PC-9 (cell line): ENCODE measurements around the gene HARS1. TPM values are rescaled to one million over a fixed set of nuclear protein-coding genes. Genes with fewer than 3 reads are reported as not detected.
"Not testable (repeated sequence)": the region's sequence is repeated elsewhere in the genome, so short reads cannot be mapped to it uniquely, and the experiment has no call there.

Experiments used
- BruUV-seq: library from RNA; stranded (reverse); fragments of 400-500 nt; replicated peaks from 2 replicates; lab custom pipeline; 2021; lab: Mats Ljungman, UMichigan
- CTCF ChIA-PET: fragments of 300-600 bp; sonication (Branson Sonifier 250); formaldehyde crosslinking; loops from one replicate; lab custom pipeline; 2022; ENCODE audit warnings: antibody characterized with exemption; lab: Charles Lee
- POLR2A ChIA-PET: fragments of 300-600 bp; sonication (Branson Sonifier 250); formaldehyde crosslinking; loops from one replicate; lab custom pipeline; 2022; ENCODE audit warnings: antibody characterized with exemption; ENCODE audit not compliant: unreplicated experiment; lab: Charles Lee
- DNase-seq, 2 experiments: peaks; one replicate each; pipeline versions ENCODE4 v3.0.0 to v3.0.0-alpha.2; 2015 to 2022; ENCODE audit warnings: mixed read lengths in 1 of 2
- H2AFZ ChIP-seq: fragments of 200-600 bp; sonication (generic); 2 replicates; pipeline ENCODE4 v1.8.1; 2017; ENCODE audit warnings: antibody characterized with exemption
- H3F3A ChIP-seq: fragments of 200-600 bp; sonication (generic); 2 replicates; pipeline ENCODE4 v1.8.1; 2017; ENCODE audit warnings: antibody characterized with exemption, mild to moderate bottlenecking, low read depth; ENCODE audit not compliant: insufficient read depth
- H3K27ac ChIP-seq: fragments of 200-600 bp; sonication (generic); 2 replicates; pipeline ENCODE4 v1.6.1; 2016; ENCODE audit warnings: mixed run types
- H3K27me3 ChIP-seq: fragments of 200-600 bp; sonication (generic); 2 replicates; pipeline ENCODE4 v1.6.1; 2016; ENCODE audit warnings: low read depth, mixed run types; ENCODE audit not compliant: insufficient read depth
- H3K36me3 ChIP-seq: fragments of 200-600 bp; sonication (generic); 2 replicates; pipeline ENCODE4 v1.6.1; 2016; ENCODE audit warnings: low read depth, mixed run types
- H3K4me1 ChIP-seq: fragments of 200-600 bp; sonication (generic); replicated peaks from 2 replicates; pipeline ENCODE4 v1.6.1; 2016; ENCODE audit warnings: mixed run types; ENCODE audit not compliant: insufficient read depth
- H3K4me2 ChIP-seq: fragments of 200-600 bp; sonication (generic); 2 replicates; pipeline ENCODE4 v1.6.1; 2017; ENCODE audit warnings: mixed run types
- H3K4me3 ChIP-seq: fragments of 200-600 bp; sonication (generic); 2 replicates; pipeline ENCODE4 v1.6.1; 2016; ENCODE audit warnings: mixed run types
- H3K79me2 ChIP-seq: fragments of 200-600 bp; sonication (generic); 2 replicates; pipeline ENCODE4 v1.6.1; 2017; ENCODE audit warnings: low read depth, mixed run types
- H3K9me2 ChIP-seq: fragments of 200-600 bp; sonication (generic); 2 replicates; pipeline ENCODE4 v1.8.1; 2017; ENCODE audit warnings: mild to moderate bottlenecking; ENCODE audit not compliant: insufficient read depth
- H3K9me3 ChIP-seq: fragments of 200-600 bp; sonication (generic); 2 replicates; pipeline ENCODE4 v1.8.1; 2016; ENCODE audit warnings: low read depth; ENCODE audit not compliant: insufficient read depth
- H4K20me1 ChIP-seq: fragments of 200-600 bp; sonication (generic); 2 replicates; pipeline ENCODE4 v1.8.1; 2017; ENCODE audit not compliant: insufficient read depth
- CTCF ChIP-seq: fragments of 200-600 bp; sonication (generic); conservative IDR thresholded peaks from 2 replicates; pipeline ENCODE4 v1.6.1; 2017; ENCODE audit warnings: mixed run types, antibody characterized with exemption, mild to moderate bottlenecking, moderate library complexity
- EZH2 ChIP-seq: fragments of 200-600 bp; sonication (generic); IDR thresholded peaks from 2 replicates; pipeline ENCODE4 v1.8.0; 2017; ENCODE audit warnings: antibody characterized with exemption, low read depth
- intact Hi-C: fragments of 100-400 bp; cut with micrococcal nuclease; formaldehyde crosslinking; loops from one replicate; pipeline ENCODE4 v1.10.0; 2022; ENCODE audit not compliant: unreplicated experiment
- total RNA-seq: library from RNA; stranded (reverse); gene quantifications from 2 replicates; pipeline ENCODE4 v1.2.3, GENCODE V29; 2021

Gene HARS1
- total RNA-seq, 1 experiment from 2014 or later = 64.3 TPM

GRCh38 chr5:140664359-140665119 is 26.6 kb downstream of the HARS1 start, which contains the start of gene WDR55:
Gene WDR55 (plus strand): TSS chr5:140664904. CDS start chr5:140664913, 9 bp downstream.
- no peaks in the 10 kb centered on the region; the same call in 1 of the 2 replicates for H4K20me1 ChIP-seq
- H3K9me2 ChIP-seq = no peaks in the 10 kb centered on the region
- H3K79me2 ChIP-seq = peaks cover 32% of the 10 kb centered on the region
- peaks cover 21% of the 10 kb centered on the region for H3F3A ChIP-seq
- intact Hi-C loops = loop anchor here (2.0 kb wide), 1 partner anchor 54 kb away; no protein-coding TSS in a partner anchor
- peaks cover 13% of the 10 kb centered on the region for H3K4me1 ChIP-seq
- TF ChIP-seq EZH2 (no peak), CTCF (no peak)
- H3K4me2 ChIP-seq = peak within 1 kb of the TSS; percentile 95
- H3K27ac ChIP-seq = peak within 1 kb of the TSS; percentile 69
- POLR2A ChIA-PET = interaction anchor here (0.6 to 1.1 kb wide), 5 partner anchors 17 to 124 kb away, joined by 3 to 6 read pairs (median 5); partner anchors contain the start of gene IK
- peak within 1 kb of the TSS; percentile 87 for H3K4me3 ChIP-seq
- no peaks in the 10 kb centered on the region for H3K27me3 ChIP-seq
- no peaks in the 10 kb centered on the region for H3K9me3 ChIP-seq
- peak; percentile 91 to 95 for DNase-seq
- H3K36me3 ChIP-seq = peaks cover 21% of the 10 kb centered on the region; the same call in 1 of the 2 replicates
- TSS peak; percentile 83 for BruUV-seq
- peak within 1 kb of the TSS; percentile 92 for H2AFZ ChIP-seq
- CTCF ChIA-PET = interaction anchor here (0.7 kb wide), 1 partner anchor 17 kb away, joined by 4 read pairs; the partner anchor contains the start of genes IK and NDUFA2

- POLR2A ChIA-PET = interaction anchor here (0.6 to 1.1 kb wide), 5 partner anchors 16 to 124 kb away, joined by 3 to 34 read pairs (median 5); partner anchors contain the start of gene IK
These were observed 27.2 kb downstream of the HARS1 start for GRCh38 chr5:140664030-140664358.

GRCh38 chr5:140660371-140660770 is 30.8 kb downstream of the HARS1 start:
- BruUV-seq, H3K27ac ChIP-seq, H3K9me3 ChIP-seq, H3K4me1 ChIP-seq, POLR2A ChIA-PET, H4K20me1 ChIP-seq, H3K4me3 ChIP-seq, H3K9me2 ChIP-seq, DNase-seq, H3K27me3 ChIP-seq, intact Hi-C loops, CTCF ChIA-PET, H3K4me2 ChIP-seq, H2AFZ ChIP-seq, H3K79me2 ChIP-seq: not testable (repeated sequence)
- Histone ChIP-seq H3K36me3 (peaks cover 15% of the 10 kb centered on the region), H3F3A (peaks cover 21% of the 10 kb centered on the region)

More at GRCh38 chr5:140664030-140664358, 27.2 kb downstream of the HARS1 start:
- Histone ChIP-seq H3K4me2 (peak overlapping the region; percentile 95), H3K27me3 (no peaks in the 10 kb centered on the region), H3K36me3 (peaks cover 24% of the 10 kb centered on the region; the same call in 1 of the 2 replicates), H4K20me1 (no peaks in the 10 kb centered on the region; the same call in 1 of the 2 replicates), H3F3A (peaks cover 21% of the 10 kb centered on the region), H3K4me3 (peak overlapping the region; percentile 87), H3K27ac (peak overlapping the region; percentile 69), H3K9me3 (no peaks in the 10 kb centered on the region), H3K79me2 (peaks cover 32% of the 10 kb centered on the region), H3K4me1 (peaks cover 13% of the 10 kb centered on the region), H3K9me2 (no peaks in the 10 kb centered on the region), H2AFZ (peak overlapping the region; percentile 92)
- TF ChIP-seq EZH2 (no peak), CTCF (no peak)
- CTCF ChIA-PET = interaction anchor here (0.7 kb wide), 1 partner anchor 16 kb away, joined by 4 read pairs; the partner anchor contains the start of genes IK and NDUFA2
- no peak for DNase-seq
- intact Hi-C loops = loop anchor here (2.0 kb wide), 1 partner anchor 55 kb away; no protein-coding TSS in a partner anchor
- no TSS peak for BruUV-seq
